ENCODE measurements around the gene C19orf47. TPM values are rescaled to one million over a fixed set of nuclear protein-coding genes. Genes with fewer than 3 reads are reported as not detected.

Gene C19orf47
- polyA plus RNA-seq, 3 donors: 7.6 to 10.2 (median 8.0) TPM

GRCh38 chr19:40336601-40336900, 11.6 kb downstream of the C19orf47 start:
- peaks cover 61 to 82% of the 10 kb centered on the region in 2 donors for H3K36me3 Mint-ChIP-seq
- Histone ChIP-seq H3K79me2 (ENCODE audit: insufficient read depth, low read length) (peaks cover 5% of the 10 kb centered on the region), H4K20me1 (ENCODE audit: insufficient read depth, low read length) (peaks cover under 1% of the 10 kb centered on the region), H3K4me3 (replicated peaks in 1 of 3; ENCODE audit: low read depth in 2 of 3, low read length in 3 of 3) (no peak overlapping the region), H3K9ac (ENCODE audit: insufficient read depth, low read length, poor library complexity, severe bottlenecking) (no peak overlapping the region), H3K27ac (ENCODE audit: low read depth in 1 of 2, low read length in 2 of 2) (no peak overlapping the region), H3K36me3 (replicated peaks in 1 of 2; ENCODE audit: control insufficient read depth in 1 of 2, insufficient read depth in 2 of 2, low read length in 2 of 2) (peaks cover 56 to 75% of the 10 kb centered on the region in 2 donors), H3K9me3 (replicated peaks in 1 of 2; ENCODE audit: control insufficient read depth in 1 of 2, insufficient read depth in 1 of 2, low read length in 2 of 2) (no peaks in the 10 kb centered on the region), H3K27me3 (ENCODE audit: control insufficient read depth in 2 of 2, insufficient read depth in 2 of 2, low read length in 2 of 2) (no peaks in the 10 kb centered on the region), H2AFZ (ENCODE audit: insufficient read depth, low read depth, low read length, poor library complexity, severe bottlenecking) (no peak overlapping the region), H3K4me2 (replicated peaks; ENCODE audit: extremely low read depth, low read length, poor library complexity, severe bottlenecking) (no peak overlapping the region), H3K4me1 (ENCODE audit: control insufficient read depth in 1 of 2, insufficient read depth in 2 of 2, low read length in 2 of 2) (no peaks in the 10 kb centered on the region)
- H3K4me1 Mint-ChIP-seq: no peaks in the 10 kb centered on the region
- H3K9me3 Mint-ChIP-seq: peaks cover 0 to 1% (median 0%) of the 10 kb centered on the region in 7 donors
- H3K4me3 Mint-ChIP-seq: no peak overlapping the region
- WGBS (ENCODE audit: insufficient coverage): 100% methylated on average over 1 of the region's 2 CpGs
- no peak for DNase-seq
- intact Hi-C loops (cut with micrococcal nuclease): no loop called here
- no peak for TF ChIP-seq CTCF (IDR thresholded peaks at IDR 0.05)
- H3K27ac Mint-ChIP-seq: peak overlapping the region in 1 of 7 donors; percentile 6
- peaks cover 0 to 2% (median 0%) of the 10 kb centered on the region in 3 donors for H3K27me3 Mint-ChIP-seq (ENCODE audit: low read depth in 3 of 3)

GRCh38 chr19:40335855-40336600, 12.2 kb downstream of the C19orf47 start:
- Mint-ChIP-seq H3K36me3 (peaks cover 63 to 85% of the 10 kb centered on the region in 2 donors), H3K4me1 (no peaks in the 10 kb centered on the region), H3K27me3 (ENCODE audit: low read depth in 3 of 3) (peaks cover 0 to 2% (median 0%) of the 10 kb centered on the region in 3 donors), H3K27ac (no peak overlapping the region), H3K4me3 (no peak overlapping the region), H3K9me3 (peaks cover 0 to 1% (median 0%) of the 10 kb centered on the region in 7 donors)
- H3K79me2 ChIP-seq (ENCODE audit: insufficient read depth, low read length): peaks cover 5% of the 10 kb centered on the region
- peaks cover 61 to 78% of the 10 kb centered on the region in 2 donors for H3K36me3 ChIP-seq (replicated peaks in 1 of 2; ENCODE audit: control insufficient read depth in 1 of 2, insufficient read depth in 2 of 2, low read length in 2 of 2)
- WGBS (ENCODE audit: insufficient coverage): 96% methylated on average over 12 of the region's 15 CpGs
- DNase-seq: no peak
- H3K4me2 ChIP-seq (replicated peaks; ENCODE audit: extremely low read depth, low read length, poor library complexity, severe bottlenecking): no peak overlapping the region
- H4K20me1 ChIP-seq (ENCODE audit: insufficient read depth, low read length): no peaks in the 10 kb centered on the region
- peak overlapping the region in 1 of 2 donors; percentile 5 for H3K27ac ChIP-seq (ENCODE audit: low read depth in 1 of 2, low read length in 2 of 2)
- H3K4me3 ChIP-seq (replicated peaks in 1 of 3; ENCODE audit: low read depth in 2 of 3, low read length in 3 of 3): no peak overlapping the region
- H3K4me1 ChIP-seq (ENCODE audit: control insufficient read depth in 1 of 2, insufficient read depth in 2 of 2, low read length in 2 of 2): no peaks in the 10 kb centered on the region
- intact Hi-C loops (cut with micrococcal nuclease): no loop called here
- H3K9ac ChIP-seq (ENCODE audit: insufficient read depth, low read length, poor library complexity, severe bottlenecking): no peak overlapping the region
- H3K9me3 ChIP-seq (replicated peaks in 1 of 2; ENCODE audit: control insufficient read depth in 1 of 2, insufficient read depth in 1 of 2, low read length in 2 of 2): no peaks in the 10 kb centered on the region
- TF ChIP-seq CTCF (IDR thresholded peaks at IDR 0.05): no peak
- no peaks in the 10 kb centered on the region for H3K27me3 ChIP-seq (ENCODE audit: control insufficient read depth in 2 of 2, insufficient read depth in 2 of 2, low read length in 2 of 2)
- H2AFZ ChIP-seq (ENCODE audit: insufficient read depth, low read depth, low read length, poor library complexity, severe bottlenecking): no peak overlapping the region

Measured in CD14-positive monocyte (primary cell).